Stimulated activated CD8-positive, alpha-beta memory T cell treated with anti-CD3 and anti-CD28 coated beads, Interleukin-15, amount 100 ng/mL, for 1 hour (primary cell): ENCODE results near the gene TUBA8.
"Not testable (repeated sequence)": the region's sequence is repeated elsewhere in the genome, so short reads cannot be mapped to it uniquely, and the experiment has no call there.

Experiments used
- DNase-seq: peaks from one replicate; pipeline ENCODE4 v3.0.0-alpha.2; 2020; ENCODE audit warnings: low read depth

Gene TUBA8

DNA sequence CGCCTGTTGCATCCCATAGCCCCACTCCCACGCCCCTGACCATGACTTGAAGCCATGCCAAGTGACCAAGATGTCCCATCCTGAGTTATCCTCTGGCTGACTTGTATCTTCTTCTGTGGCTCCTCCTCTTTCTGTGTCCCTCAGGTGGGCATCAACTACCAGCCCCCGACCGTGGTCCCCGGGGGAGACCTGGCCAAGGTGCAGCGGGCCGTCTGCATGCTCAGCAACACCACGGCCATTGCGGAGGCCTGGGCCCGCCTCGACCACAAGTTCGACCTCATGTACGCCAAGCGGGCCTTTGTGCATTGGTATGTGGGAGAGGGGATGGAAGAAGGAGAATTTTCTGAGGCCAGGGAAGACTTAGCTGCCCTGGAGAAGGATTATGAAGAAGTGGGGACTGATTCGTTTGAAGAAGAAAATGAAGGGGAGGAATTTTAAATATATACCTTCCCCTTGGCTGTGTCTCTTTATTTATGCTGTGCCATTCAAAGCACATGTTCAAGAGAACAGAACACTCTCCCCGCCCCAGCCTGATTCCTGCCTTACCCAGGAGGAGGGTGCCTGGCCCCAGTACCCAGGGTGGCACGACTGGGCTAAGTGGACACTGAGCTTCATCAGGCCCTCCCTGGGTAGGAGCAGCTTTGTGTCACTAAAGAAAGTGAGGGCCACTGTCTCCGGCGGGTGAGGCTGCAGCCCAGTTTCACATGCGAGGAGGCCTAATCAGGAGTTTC, 20.3 kb downstream of the TUBA8 start:
- DNase-seq, result no peak

DNA sequence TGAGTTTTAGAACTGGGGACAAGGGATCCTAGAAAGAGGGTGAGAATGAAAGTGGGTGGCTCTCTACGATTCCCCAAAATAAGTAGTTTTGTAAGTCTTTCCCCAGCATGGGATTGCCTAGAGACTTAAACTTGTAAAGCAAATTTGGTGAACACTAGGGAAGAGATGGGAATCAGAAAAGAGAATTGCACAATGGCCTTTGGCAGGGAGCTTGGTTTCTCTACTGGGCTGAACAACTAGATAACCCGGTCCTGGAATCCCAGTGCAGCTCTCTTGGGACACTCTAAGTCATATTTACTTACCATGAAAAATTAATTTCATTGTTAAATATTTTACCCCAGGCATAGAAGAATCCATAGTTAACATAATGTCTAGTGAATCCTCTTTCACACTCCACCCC, 22.8 kb downstream of the TUBA8 start:
- DNase-seq, result no peak

DNA sequence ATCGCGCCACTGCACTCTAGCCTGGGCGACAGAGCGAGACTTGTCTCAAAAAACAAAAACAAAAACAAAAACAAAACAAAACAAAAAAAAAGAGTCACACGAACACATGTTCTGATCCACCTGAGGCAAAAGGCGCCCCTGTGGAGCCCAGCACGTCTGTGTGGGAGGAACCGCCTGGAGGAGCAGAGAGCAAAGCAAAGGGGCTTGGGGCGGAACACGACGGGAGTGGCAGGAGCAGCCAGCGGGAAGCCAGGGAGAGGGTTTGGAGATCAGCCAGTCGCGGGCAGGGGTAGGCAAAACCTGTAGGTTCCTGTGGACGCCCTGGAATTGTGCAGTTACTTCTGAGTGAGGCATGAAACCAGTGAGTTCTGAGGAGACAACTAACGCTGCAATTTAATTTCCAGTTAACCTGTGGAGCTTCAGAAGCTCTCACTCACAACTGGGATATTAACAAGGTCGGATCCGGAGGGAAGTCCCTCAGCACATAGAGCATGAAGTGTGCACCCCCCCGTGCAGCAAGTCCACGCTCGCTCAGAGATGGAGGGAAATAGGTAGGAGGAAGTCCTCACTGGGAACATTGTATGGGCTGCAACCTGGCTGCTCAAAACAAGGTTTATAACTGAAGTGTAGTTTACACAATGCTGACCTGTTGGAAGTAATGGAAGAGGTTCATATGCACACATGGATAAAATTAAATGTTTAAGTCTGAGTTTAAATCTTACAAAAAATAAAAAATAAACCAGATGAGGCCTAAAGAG, 26.1 kb downstream of the TUBA8 start:
- DNase-seq, result no peak

DNA sequence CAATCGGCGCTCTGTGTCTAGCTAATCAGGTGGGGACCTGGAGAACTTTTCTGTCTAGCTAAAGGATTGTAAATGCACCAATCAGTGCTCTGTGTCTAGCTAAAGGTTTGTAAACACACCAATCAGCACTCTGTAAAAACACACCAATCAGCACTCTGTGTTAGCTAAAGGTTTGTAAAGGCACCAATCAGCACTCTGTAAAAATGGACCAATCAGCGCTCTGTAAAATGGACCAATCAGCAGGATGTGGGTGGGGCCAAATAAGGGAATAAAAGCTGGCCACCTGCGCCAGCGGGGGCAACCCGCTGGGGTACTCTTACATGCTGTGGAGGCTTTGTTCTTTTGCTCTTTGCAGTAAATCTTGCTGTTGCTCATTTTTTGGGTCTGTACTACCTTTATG, 30.4 kb downstream of the TUBA8 start:
- DNase-seq, result not testable (repeated sequence)

DNA sequence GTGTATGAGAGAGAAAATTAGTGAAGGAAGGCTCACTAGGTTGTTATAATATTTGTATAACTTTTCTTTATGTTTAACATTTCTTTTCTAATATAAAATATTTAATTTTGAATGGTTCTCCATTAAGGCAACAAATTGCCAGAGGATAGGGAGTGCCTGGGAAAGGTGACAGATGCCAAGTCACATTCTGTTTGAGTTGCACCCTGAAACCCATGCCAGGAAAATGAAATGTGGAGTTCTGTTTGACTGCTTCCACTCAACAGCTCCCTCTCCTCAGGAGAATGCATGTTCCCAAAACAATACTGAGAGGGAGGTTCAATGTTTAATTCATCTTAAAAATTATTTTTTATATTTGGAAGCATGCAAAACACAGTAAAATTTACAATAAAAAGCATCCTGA, 33.5 kb downstream of the TUBA8 start:
- DNase-seq, result no peak

DNA sequence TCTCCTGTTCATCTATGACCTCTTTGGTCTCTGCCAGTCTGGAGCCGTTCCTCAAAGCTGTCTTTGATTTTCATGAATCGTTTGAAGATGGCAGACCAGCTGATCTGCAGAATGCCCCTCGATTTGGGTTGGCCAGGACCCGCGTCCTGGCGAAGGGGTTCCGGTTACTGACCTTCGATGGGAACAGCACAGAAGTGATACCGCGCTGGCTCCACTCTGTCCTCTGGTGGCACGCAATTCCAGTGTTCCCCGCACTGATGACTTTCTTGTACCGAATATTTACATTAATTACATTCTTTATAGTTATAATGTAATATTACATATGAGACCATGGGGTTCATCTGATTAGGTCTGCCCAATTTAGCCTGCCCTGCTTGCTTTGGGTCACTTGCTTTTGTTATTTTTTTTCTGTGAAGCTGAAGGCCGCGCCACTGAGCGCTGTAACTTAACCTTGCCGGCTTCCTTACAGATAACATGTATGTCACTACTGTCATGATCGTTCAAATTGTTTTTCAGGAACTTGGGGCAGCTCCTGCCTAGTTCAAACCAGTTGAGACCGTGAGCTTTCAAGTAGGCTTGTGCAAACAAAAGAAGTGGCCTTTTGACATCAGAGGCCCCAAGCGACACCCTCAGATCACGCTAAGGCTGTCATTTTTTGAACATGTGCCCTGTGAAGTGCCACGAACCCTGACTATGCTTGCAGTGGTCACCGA, 35.2 kb downstream of the TUBA8 start:
- DNase-seq, result no peak

DNA sequence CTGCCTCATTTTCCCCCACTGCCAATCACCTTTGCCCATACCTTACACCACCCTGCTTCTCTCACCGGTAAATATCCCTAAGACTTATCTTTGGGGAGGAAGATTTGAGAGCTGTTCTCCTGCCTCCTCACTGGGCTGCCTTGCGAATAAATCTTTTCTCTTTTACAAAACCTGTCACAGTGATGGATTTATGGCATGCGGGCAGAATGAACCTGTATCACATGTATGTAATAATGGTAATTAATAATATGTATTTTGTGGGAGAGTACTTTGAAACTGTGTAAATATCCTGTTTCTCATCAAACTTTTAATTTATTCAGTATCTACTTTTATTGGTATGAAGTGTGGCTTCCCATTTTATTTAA, 35.8 kb downstream of the TUBA8 start:
- DNase-seq, result no peak

DNA sequence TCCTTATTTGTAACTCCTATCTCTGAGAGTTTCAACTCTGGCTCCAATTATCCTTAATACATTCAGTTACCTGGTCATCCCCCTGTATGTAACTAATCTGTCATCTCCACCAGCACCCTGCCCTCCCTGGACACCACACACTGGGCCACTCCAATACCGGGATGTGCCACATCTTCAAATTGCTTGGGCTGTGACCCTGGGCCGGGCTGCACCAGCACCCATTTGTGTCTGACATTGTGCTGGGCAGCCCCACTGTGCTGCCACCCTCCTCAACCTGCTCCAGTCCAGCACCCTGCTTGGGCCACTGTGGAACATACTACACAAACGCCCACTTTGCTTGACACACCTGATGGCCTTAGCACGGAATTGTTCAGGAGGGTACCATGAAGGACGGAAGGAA, 37.2 kb downstream of the TUBA8 start:
- no peak for DNase-seq

DNA sequence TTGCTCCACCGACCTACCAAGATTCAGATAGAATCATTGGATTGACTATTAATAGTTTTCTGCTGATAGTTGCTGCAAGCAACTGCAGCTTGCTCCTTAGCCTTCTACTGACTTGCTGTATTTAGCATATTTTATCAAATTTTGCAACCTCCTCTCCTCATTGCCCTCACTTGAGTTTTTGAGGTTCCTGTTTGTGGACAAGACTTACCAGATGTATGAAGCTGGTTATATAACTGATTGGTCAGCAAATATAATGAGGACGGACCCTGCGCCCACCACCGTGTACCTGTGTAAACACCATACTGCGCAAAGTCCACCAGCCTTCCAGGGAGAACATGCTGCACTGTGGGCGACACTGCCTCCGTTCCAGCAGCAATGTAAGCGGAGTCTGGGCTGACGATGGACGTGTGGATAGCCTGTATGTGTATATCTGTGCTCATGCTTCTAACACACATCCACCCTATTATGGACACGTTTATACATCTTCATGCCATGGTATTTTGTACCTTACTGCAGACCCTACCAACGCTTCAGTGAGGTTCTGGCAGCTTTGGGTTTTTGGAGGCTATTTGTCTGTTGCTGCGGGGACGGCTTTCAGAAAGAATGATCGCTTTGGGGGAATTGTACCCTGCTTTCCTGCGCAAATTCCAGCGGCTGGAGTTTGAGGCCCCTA, 37.8 kb downstream of the TUBA8 start:
- no peak for DNase-seq

DNA sequence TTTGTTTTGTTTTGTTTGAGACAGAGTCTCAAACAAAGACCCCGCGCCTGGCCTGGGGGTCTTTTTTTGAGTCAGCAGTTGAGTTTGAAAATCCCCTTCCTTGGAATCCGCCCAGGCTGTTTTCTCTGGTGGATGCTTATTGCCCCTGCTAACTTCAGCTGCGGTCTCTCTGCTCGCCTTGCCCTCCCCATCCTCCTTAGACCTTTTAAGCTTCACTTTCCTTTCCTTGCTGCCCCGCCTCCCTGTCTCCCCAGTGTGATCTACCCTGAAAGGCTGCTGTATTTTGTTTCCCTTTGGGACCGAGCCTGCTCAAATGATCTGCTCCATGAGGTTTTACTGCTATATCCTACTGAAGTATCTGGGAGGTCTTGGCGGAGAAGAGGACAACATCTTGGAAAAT, 41.9 kb downstream of the TUBA8 start:
- DNase-seq, result no peak

DNA sequence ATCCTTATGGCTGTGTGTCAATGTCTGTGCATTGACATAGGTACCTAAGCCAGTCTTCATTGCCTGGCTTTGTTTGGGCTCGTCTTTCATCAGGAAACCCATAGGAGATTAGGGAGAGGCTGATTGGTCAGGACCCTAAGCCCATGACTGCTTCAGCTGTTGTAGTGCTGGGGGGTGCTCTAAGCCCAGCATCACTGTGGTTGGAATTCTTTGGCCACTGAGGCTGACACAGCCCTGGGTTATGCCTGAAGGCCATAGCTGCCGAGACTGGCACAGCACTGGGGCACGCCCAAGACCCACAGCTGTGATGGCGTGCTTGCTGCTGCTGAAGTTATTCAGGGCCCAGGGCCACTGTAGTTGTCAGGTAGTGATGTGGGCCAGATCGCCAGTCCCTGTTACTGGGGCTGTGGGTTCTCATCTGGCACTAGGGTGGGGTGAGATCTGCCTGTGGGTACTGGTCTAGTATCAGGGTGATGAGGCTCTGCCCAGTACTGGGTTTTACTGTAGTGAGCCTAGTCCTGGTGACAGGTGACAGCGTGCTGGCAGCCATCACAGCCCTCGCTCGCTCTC, 44.3 kb downstream of the TUBA8 start:
- DNase-seq, result no peak

DNA sequence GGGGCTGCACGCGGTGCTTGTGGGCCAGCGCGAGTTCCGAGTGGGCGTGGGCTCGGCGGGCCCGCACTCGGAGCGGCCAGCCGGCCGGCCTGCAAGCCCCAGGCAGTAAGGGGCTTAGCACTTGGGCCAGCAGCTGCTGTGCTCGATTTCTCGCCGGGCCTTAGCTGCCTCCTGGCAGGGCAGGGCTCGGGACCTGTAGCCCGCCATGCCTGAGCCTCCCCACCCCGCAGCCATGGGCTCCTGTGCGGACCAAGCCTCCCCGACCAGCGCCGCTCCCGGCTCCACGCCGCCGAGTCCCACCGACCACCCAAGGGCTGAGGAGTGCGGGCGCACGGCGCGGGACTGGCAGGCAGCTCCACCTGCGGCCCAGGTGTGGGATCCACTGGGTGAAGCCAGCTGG, 44.9 kb downstream of the TUBA8 start:
- not testable (repeated sequence) for DNase-seq

DNA sequence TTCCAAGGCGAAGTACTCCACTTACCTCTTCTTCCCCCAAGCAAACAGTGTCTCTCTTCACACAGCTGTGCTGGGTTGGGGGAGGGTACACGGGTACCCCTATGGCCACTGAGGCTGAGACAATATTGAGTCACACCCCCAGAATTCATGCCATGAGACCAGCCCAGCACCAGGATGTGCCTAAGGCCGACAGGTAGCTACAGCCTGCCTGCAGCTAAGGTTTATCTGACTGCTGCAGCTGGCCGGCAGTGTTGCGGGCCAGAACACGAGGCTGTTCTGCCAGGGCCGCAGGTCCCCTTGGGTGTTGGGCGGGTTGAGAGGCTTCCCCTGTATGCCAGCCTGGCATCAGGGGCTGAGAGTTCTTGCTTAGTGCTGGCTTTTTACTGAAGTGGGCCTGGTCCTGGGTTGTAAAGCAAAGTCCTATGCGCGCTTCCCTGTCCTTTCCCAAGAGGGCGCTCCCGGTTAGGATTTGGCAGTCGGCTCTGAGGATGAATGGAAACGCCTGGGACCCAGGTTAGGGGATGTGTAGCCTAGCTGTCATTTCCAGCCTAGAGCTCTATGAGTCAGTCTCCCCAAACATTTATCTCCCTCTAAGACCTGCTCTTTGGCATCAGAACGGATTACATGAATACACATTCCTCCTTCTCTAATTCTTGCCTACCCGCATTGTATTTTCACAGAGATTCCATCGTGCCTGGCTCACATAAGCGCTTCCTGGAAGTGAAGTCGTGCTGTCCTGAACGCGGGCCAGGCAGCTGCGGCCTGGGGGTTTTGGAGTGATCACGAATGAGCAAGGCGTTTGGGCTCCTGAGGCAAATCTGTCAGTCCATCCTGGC, 46.5 kb downstream of the TUBA8 start:
- no peak for DNase-seq

DNA sequence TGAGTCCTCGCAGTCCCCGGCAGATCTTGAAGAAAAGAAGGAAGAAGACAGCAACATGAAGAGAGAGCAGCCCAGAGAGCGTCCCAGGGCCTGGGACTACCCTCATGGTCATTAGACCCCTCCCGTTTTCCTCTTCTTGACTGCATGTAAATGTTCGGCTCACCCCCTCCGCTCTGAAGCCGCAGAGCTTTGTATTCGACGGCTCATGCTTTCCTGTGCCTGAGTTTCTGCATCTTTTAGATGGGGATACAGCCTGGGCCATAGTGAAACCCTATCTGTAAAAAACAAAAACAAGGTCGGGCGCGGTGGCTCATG, 47.1 kb downstream of the TUBA8 start:
- DNase-seq, result no peak

DNA sequence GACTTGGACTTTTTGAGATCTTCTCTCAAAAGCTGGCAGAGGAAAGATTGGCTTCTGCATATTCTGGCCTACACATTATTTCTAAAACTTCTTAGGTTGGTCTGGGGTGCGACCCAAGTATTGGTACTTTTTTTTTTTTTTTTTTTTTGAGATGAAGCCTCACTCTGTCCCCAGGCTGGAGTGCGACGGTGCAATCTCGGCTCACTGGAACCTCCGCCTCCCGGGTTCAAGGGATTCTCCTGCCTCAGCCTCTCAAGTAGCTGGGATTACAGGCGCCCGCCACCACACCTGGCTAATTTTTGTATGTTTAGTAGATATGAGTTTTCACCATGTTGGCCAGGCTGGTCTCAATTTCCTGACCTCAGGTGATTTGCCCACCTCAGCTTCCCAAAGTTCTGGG, 50.0 kb downstream of the TUBA8 start:
- DNase-seq, result not testable (repeated sequence)

DNA sequence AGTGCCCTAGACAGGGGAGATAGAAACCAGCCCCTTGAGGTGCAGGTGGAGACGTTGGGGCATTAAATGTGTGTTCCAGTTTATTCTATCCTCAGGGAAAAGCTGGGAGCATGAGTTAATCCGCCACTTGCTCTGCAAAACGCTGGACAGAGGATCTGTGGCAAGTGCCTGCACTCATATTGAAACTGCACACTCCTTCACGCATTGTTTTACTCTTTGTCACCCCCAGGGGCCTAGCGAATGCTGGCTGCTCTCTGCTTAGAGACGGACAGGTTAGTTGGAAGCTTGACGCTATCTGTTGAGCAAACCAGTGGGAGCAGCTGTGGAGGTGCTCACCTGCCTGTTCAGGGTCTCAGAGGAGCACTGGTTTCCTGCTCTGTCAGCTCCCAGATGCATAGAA, 53.2 kb downstream of the TUBA8 start:
- DNase-seq, result not testable (repeated sequence)

DNA sequence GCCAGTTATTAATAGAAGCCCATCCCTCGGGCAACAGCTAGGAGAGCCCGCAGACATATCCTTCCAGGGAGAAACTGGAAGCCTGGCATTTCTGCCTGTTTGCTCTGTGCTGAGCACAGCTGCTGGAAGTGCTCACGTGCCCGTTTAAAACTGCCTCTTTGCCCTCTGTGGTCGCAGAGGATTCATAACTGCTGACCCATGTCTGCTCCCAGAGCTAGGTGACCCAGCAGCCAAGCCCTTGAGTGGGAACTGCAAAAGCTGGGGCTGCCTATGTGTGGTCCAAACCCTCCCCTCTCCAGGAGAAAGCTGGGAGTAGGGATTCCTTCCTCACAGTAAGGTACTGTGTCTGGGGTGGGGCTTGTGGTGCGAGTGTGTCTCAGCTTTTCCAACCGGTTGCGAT, 54.0 kb downstream of the TUBA8 start:
- DNase-seq, result not testable (repeated sequence)

DNA sequence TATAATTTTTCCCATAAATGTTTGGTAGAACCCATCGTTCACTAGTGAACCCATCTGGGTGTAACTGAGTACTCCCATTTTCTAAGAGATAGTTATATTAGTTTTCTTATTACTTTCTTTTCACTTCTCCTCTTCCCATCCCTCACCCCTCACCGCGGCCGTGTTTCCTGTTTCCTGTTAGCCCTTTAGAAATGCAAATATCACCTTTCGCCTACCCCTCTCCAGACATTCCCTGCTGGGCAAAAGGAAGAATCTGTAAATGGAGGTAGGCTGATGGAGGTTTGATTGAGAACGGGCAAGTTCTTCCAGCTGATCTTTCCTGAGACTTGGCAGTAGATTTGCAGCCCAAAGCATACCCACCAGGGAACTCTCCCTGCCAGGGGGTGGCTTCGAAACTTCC, 54.7 kb downstream of the TUBA8 start:
- not testable (repeated sequence) for DNase-seq

DNA sequence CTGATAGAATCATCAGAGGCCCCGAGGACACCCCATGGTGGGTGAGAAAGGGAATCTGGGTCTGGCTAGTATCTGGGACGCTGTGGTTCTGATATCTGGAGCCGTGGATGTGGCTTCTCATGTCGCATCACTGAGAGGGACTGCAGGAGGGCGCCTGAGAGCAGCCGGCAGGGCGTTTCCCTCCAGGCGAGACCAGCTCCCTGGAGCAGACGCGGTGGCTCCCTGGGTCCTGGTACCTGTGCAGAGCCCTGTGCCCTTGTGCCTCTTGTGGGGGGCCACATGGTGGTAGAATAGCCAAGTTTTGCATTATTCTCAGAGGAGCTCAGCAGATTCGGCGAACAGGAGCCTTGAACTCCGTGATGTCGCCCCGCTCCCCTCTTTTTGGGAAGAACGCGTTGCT, 59.7 kb downstream of the TUBA8 start:
- not testable (repeated sequence) for DNase-seq

DNA sequence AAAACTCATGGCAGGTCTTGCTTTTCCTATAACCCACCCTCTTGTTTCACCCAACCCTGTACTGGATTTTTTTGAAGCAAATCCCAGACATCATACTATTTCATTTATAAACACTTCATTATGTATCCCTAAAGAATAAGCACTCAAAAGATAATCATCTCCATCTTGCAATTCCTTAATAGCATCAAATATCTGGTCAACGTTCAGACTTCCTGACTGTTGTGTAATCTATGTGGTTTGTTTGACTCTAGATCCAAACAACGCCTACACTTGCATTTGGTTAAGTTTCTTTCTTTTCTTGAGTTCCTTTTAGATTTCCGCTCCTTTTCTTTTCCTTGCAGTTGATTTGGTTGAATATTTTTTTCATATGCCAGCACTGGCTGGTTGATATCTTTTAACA, 61.6 kb downstream of the TUBA8 start:
- DNase-seq, result not testable (repeated sequence)

DNA sequence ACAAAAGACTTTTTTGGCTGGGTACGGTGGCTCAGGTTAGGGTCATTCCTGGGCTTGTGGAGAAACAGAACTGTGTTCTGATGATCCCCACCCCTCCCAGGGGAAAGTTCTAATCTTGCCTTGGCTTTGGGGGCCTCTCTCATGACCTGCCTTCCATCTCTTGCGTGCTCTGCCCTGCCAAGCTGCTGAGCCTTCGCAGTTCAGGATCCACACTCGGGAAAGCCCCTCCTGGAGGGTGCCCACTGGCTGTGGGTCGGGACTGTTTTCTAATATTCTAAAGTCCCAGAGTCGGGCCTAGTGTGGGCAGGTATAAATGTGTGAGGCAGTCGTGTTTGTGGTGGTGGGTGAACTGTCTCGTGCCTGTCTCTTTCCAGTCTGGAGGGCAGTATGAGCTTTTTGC, 62.2 kb downstream of the TUBA8 start:
- not testable (repeated sequence) for DNase-seq
